Duodenal mucosa (tissue), 2 donors: Measurements from ENCODE around the gene PCNT.
"Not testable (repeated sequence)": the region's sequence is repeated elsewhere in the genome, so short reads cannot be mapped to it uniquely, and the experiment has no call there.

Experiments used
- H3K27ac ChIP-seq: one replicate; pipeline ENCODE4 v1.7.0; 2013; ENCODE audit warnings: low read depth, low read length
- H3K27me3 ChIP-seq, 2 donors: one replicate each; pipeline ENCODE4 v1.7.0; 2013; ENCODE audit warnings: low read length in 2 of 2, control low read depth in 1 of 2; ENCODE audit not compliant: insufficient read depth in 2 of 2, control insufficient read depth in 1 of 2
- H3K36me3 ChIP-seq, 2 donors: one replicate each; pipeline ENCODE4 v1.7.0; 2013; ENCODE audit warnings: low read length in 2 of 2, control low read depth in 1 of 2; ENCODE audit not compliant: insufficient read depth in 2 of 2, control insufficient read depth in 1 of 2
- H3K4me1 ChIP-seq, 2 donors: one replicate each; pipeline ENCODE4 v1.7.0; 2013; ENCODE audit warnings: low read length in 2 of 2, control low read depth in 1 of 2; ENCODE audit not compliant: insufficient read depth in 2 of 2, control insufficient read depth in 1 of 2
- H3K4me3 ChIP-seq, 2 donors: one replicate each; pipeline ENCODE4 v1.7.0; 2013; ENCODE audit warnings: low read length in 2 of 2, low read depth in 1 of 2
- H3K9ac ChIP-seq, 2 donors: one replicate each; pipeline ENCODE4 v1.7.0; 2013; ENCODE audit warnings: low read length in 2 of 2, low read depth in 1 of 2
- H3K9me3 ChIP-seq, 2 donors: one replicate each; pipeline ENCODE4 v1.7.0; 2013; ENCODE audit warnings: low read length in 2 of 2, control low read depth in 1 of 2; ENCODE audit not compliant: control insufficient read depth in 1 of 2

PCNT gene

GRCh38 chr21:46399686-46400085 lies 75.7 kb downstream of the PCNT start:
- no peak overlapping the region for H3K9ac ChIP-seq
- no peaks in the 10 kb centered on the region for H3K4me1 ChIP-seq
- H3K36me3 ChIP-seq: peaks cover 14 to 65% of the 10 kb centered on the region in 2 donors
- no peak overlapping the region for H3K27ac ChIP-seq
- H3K4me3 ChIP-seq: no peak overlapping the region
- H3K27me3 ChIP-seq: no peaks in the 10 kb centered on the region
- no peaks in the 10 kb centered on the region for H3K9me3 ChIP-seq

- no peaks in the 10 kb centered on the region for H3K4me1 ChIP-seq
- H3K27ac ChIP-seq: no peak overlapping the region
- no peak overlapping the region for H3K4me3 ChIP-seq
- H3K9me3 ChIP-seq: no peaks in the 10 kb centered on the region
- no peak overlapping the region for H3K9ac ChIP-seq
- peaks cover 14 to 57% of the 10 kb centered on the region in 2 donors for H3K36me3 ChIP-seq
- H3K27me3 ChIP-seq: no peaks in the 10 kb centered on the region
Observed at GRCh38 chr21:46401186-46401910, 77.4 kb downstream of the PCNT start.

GRCh38 chr21:46402421-46402820 lies 78.5 kb downstream of the PCNT start:
- Histone ChIP-seq H3K36me3 (peaks cover 13 to 49% of the 10 kb centered on the region in 2 donors), H3K27ac (no peak overlapping the region), H3K4me3 (no peak overlapping the region), H3K4me1 (no peaks in the 10 kb centered on the region), H3K9me3 (no peaks in the 10 kb centered on the region), H3K27me3 (no peaks in the 10 kb centered on the region), H3K9ac (no peak overlapping the region)

GRCh38 chr21:46403234-46403811 lies 79.4 kb downstream of the PCNT start:
- H3K36me3 ChIP-seq: peaks cover 6 to 48% of the 10 kb centered on the region in 2 donors
- H3K27ac ChIP-seq: not testable (repeated sequence)

GRCh38 chr21:46404306-46404705 lies 80.3 kb downstream of the PCNT start:
- Histone ChIP-seq H3K9me3 (no peaks in the 10 kb centered on the region), H3K9ac (no peak overlapping the region), H3K27ac (no peak overlapping the region), H3K4me3 (no peak overlapping the region), H3K27me3 (no peaks in the 10 kb centered on the region), H3K4me1 (no peaks in the 10 kb centered on the region), H3K36me3 (peaks cover 3 to 43% of the 10 kb centered on the region in 2 donors)

More at GRCh38 chr21:46403234-46403811, 79.4 kb downstream of the PCNT start:
- not testable (repeated sequence) for H3K9me3 ChIP-seq, H3K9ac ChIP-seq, H3K4me1 ChIP-seq, H3K27me3 ChIP-seq, H3K4me3 ChIP-seq

GRCh38 chr21:46406001-46406400 lies 82.0 kb downstream of the PCNT start:
- Histone ChIP-seq H3K4me1 (no peaks in the 10 kb centered on the region), H3K9ac (no peak overlapping the region), H3K27ac (no peak overlapping the region), H3K9me3 (no peaks in the 10 kb centered on the region), H3K36me3 (peaks cover 0 to 43% of the 10 kb centered on the region in 2 donors), H3K4me3 (no peak overlapping the region), H3K27me3 (no peaks in the 10 kb centered on the region)

- Histone ChIP-seq H3K36me3 (peaks cover 8 to 32% of the 10 kb centered on the region in 2 donors), H3K4me1 (no peaks in the 10 kb centered on the region), H3K27ac (no peak overlapping the region), H3K9me3 (no peaks in the 10 kb centered on the region), H3K27me3 (no peaks in the 10 kb centered on the region), H3K4me3 (no peak overlapping the region), H3K9ac (no peak overlapping the region)
Observed at GRCh38 chr21:46409641-46410406, 85.9 kb downstream of the PCNT start.

- H3K4me3 ChIP-seq: no peak overlapping the region
- H3K9me3 ChIP-seq: no peaks in the 10 kb centered on the region
- H3K4me1 ChIP-seq: no peaks in the 10 kb centered on the region
- H3K9ac ChIP-seq: no peak overlapping the region
- no peaks in the 10 kb centered on the region for H3K27me3 ChIP-seq
- H3K27ac ChIP-seq: no peak overlapping the region
- H3K36me3 ChIP-seq: peaks cover 8 to 36% of the 10 kb centered on the region in 2 donors
Observed at GRCh38 chr21:46410516-46410915, 86.6 kb downstream of the PCNT start.

- Histone ChIP-seq H3K27ac (no peak overlapping the region), H3K27me3 (no peaks in the 10 kb centered on the region), H3K36me3 (peaks cover 8 to 40% of the 10 kb centered on the region in 2 donors), H3K4me3 (no peak overlapping the region), H3K9ac (no peak overlapping the region), H3K4me1 (no peaks in the 10 kb centered on the region), H3K9me3 (no peaks in the 10 kb centered on the region)
Observed at GRCh38 chr21:46411236-46411635, 87.3 kb downstream of the PCNT start.

- Histone ChIP-seq H3K27ac (no peak overlapping the region), H3K4me1 (no peaks in the 10 kb centered on the region), H3K9ac (no peak overlapping the region), H3K27me3 (no peaks in the 10 kb centered on the region), H3K36me3 (peaks cover 8 to 45% of the 10 kb centered on the region in 2 donors), H3K9me3 (no peaks in the 10 kb centered on the region), H3K4me3 (no peak overlapping the region)
Observed at GRCh38 chr21:46411691-46412090, 87.7 kb downstream of the PCNT start.
